ES-I3 (cell line): Measurements from ENCODE around the gene BPIFA2.

Source experiments
- H3K36me3 ChIP-seq: 2 replicates; pipeline ENCODE4 v1.6.1; 2013; ENCODE audit warnings: mild to moderate bottlenecking, low read length, control low read depth, moderate library complexity; ENCODE audit not compliant: insufficient read depth
- H3K4me1 ChIP-seq: 2 replicates; pipeline ENCODE4 v1.6.1; 2013; ENCODE audit warnings: mild to moderate bottlenecking, control low read depth, low read length; ENCODE audit not compliant: insufficient read depth
- H3K9ac ChIP-seq: 2 replicates; pipeline ENCODE4 v1.6.1; 2013; ENCODE audit warnings: low read depth, mild to moderate bottlenecking, low read length, moderate library complexity
- H3K9me3 ChIP-seq: 2 replicates; pipeline ENCODE4 v1.6.1; 2013; ENCODE audit warnings: mild to moderate bottlenecking, low read length, moderate library complexity; ENCODE audit not compliant: control insufficient read depth, insufficient read depth

The BPIFA2 gene

DNA sequence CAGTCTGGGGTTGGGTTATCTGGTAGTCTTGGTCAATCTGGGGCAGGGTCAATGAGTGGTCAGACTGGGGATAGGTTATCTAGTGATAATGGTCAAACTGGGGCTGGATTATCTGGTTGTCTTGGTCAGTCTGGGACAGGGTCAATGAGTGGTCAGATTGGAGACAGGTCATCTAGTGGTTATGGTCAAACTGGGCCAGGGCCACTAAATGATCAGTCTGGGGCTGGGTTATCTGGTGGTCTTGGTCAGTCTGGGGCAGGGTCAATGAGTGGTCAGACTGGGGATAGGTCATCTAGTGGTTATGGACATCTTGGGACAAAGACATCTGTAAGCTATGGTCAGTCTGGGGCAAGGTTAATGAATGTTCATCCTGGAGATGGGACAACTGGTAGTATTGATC lies 28.5 kb upstream of the BPIFA2 start:
- Histone ChIP-seq H3K9ac (no peak overlapping the region), H3K9me3 (no peaks in the 10 kb centered on the region; the same call in 1 of the 2 replicates), H3K4me1 (no peaks in the 10 kb centered on the region), H3K36me3 (no peaks in the 10 kb centered on the region)

DNA sequence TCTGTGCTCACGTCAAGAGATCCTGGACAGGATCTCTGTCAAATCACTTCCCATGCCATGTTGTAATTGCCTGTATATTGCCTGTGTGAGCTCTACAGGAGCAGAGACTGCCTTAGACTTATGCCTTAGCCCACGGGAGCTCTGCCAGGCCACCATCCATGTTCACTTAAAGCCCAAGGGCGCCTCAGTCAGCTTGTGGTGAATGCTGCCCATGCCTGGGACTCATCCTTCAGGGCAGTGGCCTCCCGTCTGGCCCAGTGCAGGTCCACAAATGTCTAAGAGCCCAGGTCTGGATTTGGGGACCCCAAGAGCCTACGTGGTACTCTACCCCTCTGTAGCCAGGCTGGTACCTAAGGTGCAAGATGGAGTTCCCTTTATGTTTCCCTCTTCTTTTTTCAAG lies 22.4 kb upstream of the BPIFA2 start:
- Histone ChIP-seq H3K9me3 (no peaks in the 10 kb centered on the region), H3K9ac (no peak overlapping the region), H3K4me1 (no peaks in the 10 kb centered on the region), H3K36me3 (no peaks in the 10 kb centered on the region)

DNA sequence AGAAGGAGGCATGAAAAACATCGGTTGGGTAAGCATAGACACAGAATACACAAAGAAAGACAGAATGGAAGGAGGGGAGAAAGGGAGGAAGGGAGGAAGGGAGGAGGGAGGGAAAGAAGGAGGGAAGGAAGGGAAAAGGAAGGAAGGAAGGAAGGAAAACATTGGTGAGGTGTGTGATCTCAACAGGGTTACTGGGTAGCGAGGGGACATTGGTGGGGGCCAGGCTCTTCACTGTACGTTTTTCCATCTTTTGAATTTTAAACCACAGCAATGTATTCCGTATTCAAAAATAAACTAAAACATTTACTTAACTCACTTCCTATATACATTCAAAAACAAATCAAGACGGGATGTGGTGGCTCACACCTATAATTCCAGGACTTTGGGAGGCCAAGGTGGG lies 20.7 kb upstream of the BPIFA2 start:
- Histone ChIP-seq H3K9ac (no peak overlapping the region), H3K36me3 (no peaks in the 10 kb centered on the region), H3K4me1 (no peaks in the 10 kb centered on the region), H3K9me3 (no peaks in the 10 kb centered on the region)

DNA sequence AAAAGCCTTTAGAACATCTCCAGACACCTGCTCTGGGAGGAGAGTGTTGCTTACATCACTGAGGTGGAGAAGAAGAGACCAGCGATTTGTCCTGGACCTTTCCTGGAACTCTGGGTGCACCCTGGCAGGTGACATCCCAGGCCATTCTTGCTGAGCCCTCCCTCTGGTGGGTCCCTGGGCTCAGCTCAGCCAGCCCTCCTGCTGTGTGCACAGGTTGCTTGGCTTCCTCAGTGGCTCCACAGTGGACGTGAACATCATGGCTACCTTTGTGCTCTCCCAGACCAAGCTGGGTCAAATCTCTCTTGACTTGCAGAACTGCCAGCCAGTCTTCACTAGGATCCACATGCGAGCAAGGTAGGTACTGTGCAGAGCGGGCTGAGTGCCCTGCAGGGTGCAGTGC lies 19.9 kb upstream of the BPIFA2 start:
- Histone ChIP-seq H3K36me3 (no peaks in the 10 kb centered on the region), H3K9ac (no peak overlapping the region)

DNA sequence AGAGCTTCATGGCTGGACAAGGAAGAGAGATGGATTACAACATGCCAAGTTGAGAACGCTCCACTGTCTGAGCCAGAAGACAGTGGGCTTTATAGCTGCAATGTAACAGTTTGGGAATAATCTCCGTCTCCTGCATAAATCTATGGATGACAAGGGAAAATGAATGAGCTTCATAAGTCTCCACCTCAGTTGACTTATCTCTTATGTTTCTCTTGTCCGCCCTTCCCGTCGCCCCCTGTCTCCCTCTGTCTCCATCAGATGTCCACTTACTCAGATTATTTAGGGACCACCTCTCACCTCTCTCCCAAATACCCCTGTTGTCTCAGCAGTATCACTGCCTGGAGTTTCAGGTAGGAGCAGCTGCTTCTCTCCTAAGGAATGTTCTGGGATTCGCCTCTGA lies 13.7 kb upstream of the BPIFA2 start:
- no peaks in the 10 kb centered on the region for H3K9me3 ChIP-seq
- no peaks in the 10 kb centered on the region for H3K4me1 ChIP-seq
- H3K36me3 ChIP-seq, result no peaks in the 10 kb centered on the region
- no peak overlapping the region for H3K9ac ChIP-seq

More for the DNA sequence above, 19.9 kb upstream of the BPIFA2 start:
- Histone ChIP-seq H3K4me1 (no peaks in the 10 kb centered on the region), H3K9me3 (no peaks in the 10 kb centered on the region)

GRCh38 chr20:33158637-33159385 lies 9.1 kb upstream of the BPIFA2 start:
- Histone ChIP-seq H3K9me3 (no peaks in the 10 kb centered on the region; the same call in 1 of the 2 replicates), H3K9ac (no peak overlapping the region), H3K4me1 (no peaks in the 10 kb centered on the region), H3K36me3 (no peaks in the 10 kb centered on the region)

GRCh38 chr20:33159713-33160112 lies 8.2 kb upstream of the BPIFA2 start:
- Histone ChIP-seq H3K4me1 (no peaks in the 10 kb centered on the region), H3K9me3 (no peaks in the 10 kb centered on the region; the same call in 1 of the 2 replicates), H3K36me3 (no peaks in the 10 kb centered on the region), H3K9ac (no peak overlapping the region)

DNA sequence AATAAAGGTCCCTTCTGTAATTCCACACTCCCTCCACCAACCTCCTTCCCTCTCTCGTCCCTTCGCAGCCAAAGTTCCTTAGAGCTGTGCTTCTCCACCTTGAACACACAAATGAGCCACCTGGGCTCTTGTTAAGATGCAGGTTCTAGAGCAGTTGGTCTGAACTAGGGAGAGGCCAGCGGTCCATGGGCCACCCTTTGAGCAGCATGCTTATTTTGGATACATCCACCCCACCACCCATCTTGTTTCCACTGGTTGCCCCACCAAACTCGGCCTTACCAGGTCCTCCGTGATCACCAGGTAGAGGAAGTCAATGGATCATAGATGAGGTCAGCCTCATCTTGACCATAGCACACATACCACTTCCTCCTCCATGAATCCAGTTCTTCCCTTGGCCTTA lies 7.3 kb upstream of the BPIFA2 start:
- no peaks in the 10 kb centered on the region; the same call in 1 of the 2 replicates for H3K9me3 ChIP-seq
- H3K4me1 ChIP-seq, result no peaks in the 10 kb centered on the region
- H3K36me3 ChIP-seq, result no peaks in the 10 kb centered on the region
- no peak overlapping the region for H3K9ac ChIP-seq

DNA sequence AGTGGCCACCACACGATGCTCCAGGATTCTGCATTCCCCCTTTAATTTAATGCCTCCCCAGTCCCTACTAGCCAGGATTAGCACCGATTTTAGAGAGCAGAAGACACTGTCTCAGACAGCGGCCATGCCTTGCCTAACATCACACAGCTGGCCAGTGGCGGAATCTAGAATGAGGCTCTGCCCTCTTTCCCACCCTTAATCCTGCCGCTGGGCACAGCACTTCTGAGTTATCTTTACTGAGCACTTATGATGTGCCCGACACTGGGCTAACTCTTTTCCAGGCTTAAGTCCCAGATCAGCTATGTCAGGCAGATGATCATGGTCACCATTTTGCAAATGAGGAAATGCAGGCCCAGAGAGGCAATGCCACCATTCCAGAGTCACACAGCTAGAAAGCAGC lies 5.6 kb upstream of the BPIFA2 start:
- no peaks in the 10 kb centered on the region; the same call in 1 of the 2 replicates for H3K9me3 ChIP-seq
- H3K36me3 ChIP-seq, result no peaks in the 10 kb centered on the region
- no peaks in the 10 kb centered on the region for H3K4me1 ChIP-seq
- H3K9ac ChIP-seq, result no peak overlapping the region

- Histone ChIP-seq H3K9ac (no peak overlapping the region), H3K36me3 (no peaks in the 10 kb centered on the region), H3K4me1 (no peaks in the 10 kb centered on the region)
Measured at GRCh38 chr20:33162753-33163152, 5.2 kb upstream of the BPIFA2 start.

DNA sequence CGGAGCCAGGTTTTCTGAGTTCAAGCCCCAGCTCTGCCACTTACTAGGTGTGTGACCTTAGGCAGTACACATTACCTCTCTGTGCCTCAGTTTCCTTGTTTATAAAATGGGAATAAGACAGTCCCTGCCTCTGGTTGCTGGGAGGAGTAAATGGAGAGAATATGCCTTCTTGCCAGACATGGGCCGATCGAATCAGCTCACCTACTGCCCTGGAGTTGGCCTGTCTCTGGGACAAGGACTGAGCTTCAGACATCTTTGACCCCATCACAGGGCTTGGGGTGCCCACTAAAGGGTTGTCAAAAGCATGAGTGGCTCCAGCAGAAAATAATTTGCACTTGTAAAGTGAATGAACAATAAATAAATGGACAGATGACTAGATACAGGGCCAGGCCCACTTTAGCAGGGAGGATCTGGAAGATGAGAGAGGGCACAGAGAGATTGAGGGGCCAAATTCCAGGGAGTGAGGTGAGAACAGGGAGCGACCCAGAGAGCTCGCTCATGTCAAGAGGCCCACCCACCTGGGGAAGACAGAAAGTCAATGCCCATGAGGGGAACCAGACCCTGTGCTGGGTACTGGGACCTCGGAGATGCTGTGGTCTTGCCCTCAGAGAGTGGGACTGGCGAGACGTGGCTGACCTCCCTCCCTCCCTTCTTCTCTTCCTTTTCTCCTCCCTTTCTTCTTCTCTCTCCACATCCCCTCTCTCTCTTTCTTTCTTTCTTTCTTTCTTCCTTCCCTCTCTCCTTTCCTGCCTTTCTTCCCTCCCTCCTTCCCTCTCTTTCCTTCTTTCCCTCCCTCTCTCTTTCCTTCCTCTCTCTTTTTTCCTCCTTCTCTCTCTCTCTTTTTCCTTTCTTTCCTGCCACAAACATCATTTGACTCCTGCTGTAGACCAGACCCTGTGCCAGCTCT lies 3.9 kb upstream of the BPIFA2 start:
- Histone ChIP-seq H3K9me3 (no peaks in the 10 kb centered on the region; the same call in 1 of the 2 replicates), H3K36me3 (no peaks in the 10 kb centered on the region), H3K9ac (no peak overlapping the region)

More at GRCh38 chr20:33162753-33163152, 5.2 kb upstream of the BPIFA2 start:
- H3K9me3 ChIP-seq, result no peaks in the 10 kb centered on the region; the same call in 1 of the 2 replicates

GRCh38 chr20:33164763-33165095 lies 3.2 kb upstream of the BPIFA2 start:
- H3K9me3 ChIP-seq, result no peaks in the 10 kb centered on the region; the same call in 1 of the 2 replicates
- H3K4me1 ChIP-seq, result no peaks in the 10 kb centered on the region
- no peak overlapping the region for H3K9ac ChIP-seq
- H3K36me3 ChIP-seq, result no peaks in the 10 kb centered on the region

More for the DNA sequence above, 3.9 kb upstream of the BPIFA2 start:
- H3K4me1 ChIP-seq, result no peaks in the 10 kb centered on the region

DNA sequence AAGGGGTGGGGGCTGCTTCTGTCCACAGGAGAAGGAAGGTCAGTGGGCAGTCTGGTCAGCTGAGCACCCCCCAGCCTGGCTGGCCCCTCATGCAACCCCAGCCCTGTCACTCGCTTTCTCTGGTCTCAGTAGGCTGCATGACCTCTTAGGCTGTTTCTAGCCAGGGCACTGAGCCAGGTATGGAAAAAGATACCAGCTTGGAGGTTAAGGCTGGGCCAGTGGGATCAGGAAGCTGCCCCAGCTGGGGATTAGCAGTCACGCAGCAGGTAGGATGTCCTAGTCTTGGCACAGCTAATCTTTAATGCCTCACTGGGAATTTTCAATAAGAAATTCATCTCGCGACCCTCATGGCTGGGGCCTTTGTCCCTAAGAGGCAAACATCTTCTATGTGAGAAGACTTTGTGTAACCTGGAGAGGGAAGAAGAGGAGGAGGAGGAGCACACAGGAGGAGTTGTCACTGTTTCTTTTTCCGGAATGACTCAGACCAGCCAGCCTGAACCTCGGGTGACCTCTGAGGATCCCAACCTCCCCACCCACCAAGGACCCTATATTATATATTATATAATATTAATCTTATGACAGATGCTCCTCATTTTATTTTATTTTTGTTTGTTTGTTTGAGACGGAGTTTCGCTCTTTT lies 2.4 kb upstream of the BPIFA2 start:
- Histone ChIP-seq H3K9me3 (no peaks in the 10 kb centered on the region; the same call in 1 of the 2 replicates), H3K36me3 (no peaks in the 10 kb centered on the region), H3K4me1 (no peaks in the 10 kb centered on the region), H3K9ac (no peak overlapping the region)

- H3K4me1 ChIP-seq, result no peaks in the 10 kb centered on the region
- H3K9me3 ChIP-seq, result no peaks in the 10 kb centered on the region
- H3K9ac ChIP-seq, result no peak overlapping the region
- H3K36me3 ChIP-seq, result no peaks in the 10 kb centered on the region
Measured at GRCh38 chr20:33166533-33167113, 1.3 kb upstream of the BPIFA2 start.
